Measurements from ENCODE around the gene POP4.

The POP4 gene

DNA sequence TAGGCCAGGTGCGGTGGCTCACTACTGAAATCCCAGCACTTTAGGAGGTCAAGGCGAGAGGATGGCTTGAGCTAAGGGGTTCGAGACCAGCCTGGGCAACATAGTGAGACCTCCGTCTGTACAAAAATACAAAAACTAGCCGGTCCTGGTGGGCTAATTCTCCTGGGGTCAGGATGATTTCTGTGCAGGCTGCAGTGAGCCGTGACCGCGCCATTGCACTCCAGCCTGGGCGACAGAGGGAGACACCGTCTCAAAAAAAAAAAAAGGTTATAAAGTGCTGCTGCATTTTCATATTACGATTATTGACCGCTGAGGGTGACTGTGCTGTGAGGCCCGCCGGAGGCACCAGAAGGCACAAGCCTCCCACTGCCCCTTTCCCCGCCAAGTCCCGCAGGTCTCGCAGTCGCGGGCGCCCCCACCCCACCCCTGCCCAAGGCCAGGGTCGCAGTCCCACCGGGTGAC is 58.7 kb downstream of the POP4 start:
- DNase-seq: no peak

GRCh38 chr19:29665215-29665825 is 59.2 kb downstream of the POP4 start, which contains the start of gene PLEKHF1:
Gene PLEKHF1, plus strand, starts transcription at chr19:29665461. Its CDS starts 8,379 bp downstream, at chr19:29673840.
- DNase-seq: peak; percentile 81

DNA sequence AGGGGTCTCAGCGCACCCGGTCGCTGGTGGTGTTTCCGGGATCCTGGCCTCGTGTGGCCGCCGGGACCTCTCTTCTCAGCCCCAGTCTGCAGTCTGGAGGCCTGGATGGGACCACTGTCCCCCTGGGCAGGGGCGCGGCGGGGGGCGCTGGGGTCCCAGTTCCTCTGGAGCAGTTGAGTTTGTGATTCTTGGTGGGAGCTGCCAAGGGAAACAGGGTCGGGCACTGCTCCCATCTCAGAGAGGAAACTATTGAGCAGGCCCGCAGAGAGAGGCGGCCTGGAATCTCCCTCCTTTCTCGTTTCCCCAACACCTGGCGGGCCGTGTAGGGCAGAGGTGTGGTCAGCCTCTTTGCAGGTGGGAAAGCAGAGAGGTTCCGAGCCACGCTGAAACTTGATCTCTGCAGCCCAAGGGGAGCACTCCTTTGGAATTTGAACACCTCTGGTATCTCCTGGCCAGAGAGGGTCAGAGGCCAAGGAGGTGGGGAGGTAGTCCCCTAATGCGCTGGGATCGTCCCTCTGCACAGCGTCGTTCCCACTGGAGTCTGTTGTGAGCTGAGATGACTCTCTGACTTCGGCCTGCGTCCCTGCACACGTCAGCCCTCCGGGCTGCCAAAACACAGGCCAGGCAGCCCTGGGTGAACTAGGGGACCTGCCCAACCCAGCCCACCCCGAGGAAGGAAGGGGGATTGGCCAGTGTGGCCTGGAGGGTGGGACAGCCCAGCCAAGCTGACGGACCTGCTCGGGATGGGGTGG is 59.9 kb downstream of the POP4 start:
- DNase-seq: no peak

Measured in CD4-positive, alpha-beta T cell treated with Interferon gamma for 1 hour (primary cell).